Thymus (tissue), 11 donors: ENCODE data around the gene ZNFX1. TPM values are rescaled to one million over a fixed set of nuclear protein-coding genes. Genes with fewer than 3 reads are reported as not detected.
"Not testable (repeated sequence)": the region's sequence is repeated elsewhere in the genome, so short reads cannot be mapped to it uniquely, and the experiment has no call there.

Experiments used
- DNase-seq, 9 donors: peaks; one replicate each; pipeline ENCODE4 v3.0.0-alpha.2; 2013; ENCODE audit warnings: low spot score in 9 of 9, low read depth in 6 of 9, missing footprints in 1 of 9
- H3K27ac ChIP-seq, 2 donors: one replicate each; pipeline ENCODE4 v1.5.1; 2013; ENCODE audit warnings: control low read depth in 1 of 2, low read depth in 1 of 2, low read length in 1 of 2, mild to moderate bottlenecking in 1 of 2, moderate library complexity in 1 of 2
- H3K27me3 ChIP-seq, 2 donors: one replicate each; pipeline ENCODE4 v1.5.1; 2013; ENCODE audit warnings: low read length in 1 of 2; ENCODE audit not compliant: control insufficient read depth in 2 of 2, insufficient read depth in 1 of 2
- H3K36me3 ChIP-seq, 2 donors: one replicate each; pipeline ENCODE4 v1.5.1; 2013; ENCODE audit warnings: low read length in 1 of 2, mild to moderate bottlenecking in 1 of 2, moderate library complexity in 1 of 2; ENCODE audit not compliant: control insufficient read depth in 2 of 2, insufficient read depth in 2 of 2
- H3K4me1 ChIP-seq, 2 donors: one replicate each; pipeline ENCODE4 v1.5.1; 2013; ENCODE audit warnings: low read length in 2 of 2; ENCODE audit not compliant: control insufficient read depth in 2 of 2, insufficient read depth in 2 of 2
- H3K4me3 ChIP-seq, 2 donors: one replicate each; pipeline ENCODE4 v1.5.1; 2013; ENCODE audit warnings: low read length in 2 of 2, control low read depth in 1 of 2, mild to moderate bottlenecking in 1 of 2
- H3K9me3 ChIP-seq, 2 donors: one replicate each; pipeline ENCODE4 v1.5.1; 2013; ENCODE audit warnings: low read length in 1 of 2, mild to moderate bottlenecking in 1 of 2; ENCODE audit not compliant: control insufficient read depth in 2 of 2, insufficient read depth in 1 of 2
- whole genome bisulfite sequencing: extraction: QIAGEN DNeasy Blood & Tissue Kit; methylation state at CpG from one replicate; pipeline ENCODE4 v1.1.7; 2013; 5-methylcytosine and 5-hydroxymethylcytosine counted together
- polyA plus RNA-seq: library from polyadenylated mRNA; stranded (reverse); fragments of 200-250 nt; gene quantifications from one replicate; pipeline ENCODE4 v1.2.3, GENCODE V29; 2013
- total RNA-seq: library from RNA; stranded (reverse); fragments of 120-200 nt; gene quantifications from one replicate; pipeline ENCODE4 v1.2.4, GENCODE V29; 2013
- donor health status: healthy.

ZNFX1 gene
- total and polyA plus RNA-seq, 2 donors = 9.4 to 16.5 TPM

- Histone ChIP-seq H3K36me3 (no peaks in the 10 kb centered on the region), H3K4me3 (no peak overlapping the region), H3K4me1 (no peaks in the 10 kb centered on the region), H3K27me3 (no peaks in the 10 kb centered on the region), H3K27ac (no peak overlapping the region), H3K9me3 (no peaks in the 10 kb centered on the region)
- DNase-seq = no peak
- 93% methylated on average over 4 of the region's 4 CpGs for WGBS
These were observed 78.0 kb downstream of the ZNFX1 start for GRCh38 chr20:49199729-49200293.

GRCh38 chr20:49192944-49193518 lies 84.8 kb downstream of the ZNFX1 start:
- H3K4me3 ChIP-seq, DNase-seq, H3K27me3 ChIP-seq, H3K36me3 ChIP-seq, H3K9me3 ChIP-seq, H3K27ac ChIP-seq, H3K4me1 ChIP-seq: not testable (repeated sequence)
- 89% methylated on average over 11 of the region's 11 CpGs for WGBS

Other genes with a start within 250 kb of the ZNFX1 start
- gene CSE1L, start 231.7 kb downstream of the ZNFX1 start, total RNA-seq = 84.0 TPM
- 30.4 TPM for gene CSE1L, start 231.7 kb downstream of the ZNFX1 start, polyA plus RNA-seq
- gene STAU1, start 89.7 kb downstream of the ZNFX1 start, total RNA-seq = 25.5 TPM
- gene STAU1, start 89.7 kb downstream of the ZNFX1 start, polyA plus RNA-seq = 52.8 TPM
- gene DDX27, start 58.6 kb downstream of the ZNFX1 start, total RNA-seq = 35.6 TPM
- 34.0 TPM for gene DDX27, start 58.6 kb downstream of the ZNFX1 start, polyA plus RNA-seq
- 0.09 TPM for gene KCNB1, start 204.6 kb upstream of the ZNFX1 start, total RNA-seq
- 0.55 TPM for gene KCNB1, start 204.6 kb upstream of the ZNFX1 start, polyA plus RNA-seq